Activated T-helper 1 cell treated with Interleukin-2 at 50 U/mL for 16 hours (primary cell): Measurements from ENCODE around the gene CFAP74.
"Not testable (repeated sequence)": the region's sequence is repeated elsewhere in the genome, so short reads cannot be mapped to it uniquely, and the experiment has no call there.

Source experiments
- DNase-seq: peaks from one replicate; pipeline ENCODE4 v3.0.0-alpha.2; 2020; ENCODE audit warnings: low read depth

Gene CFAP74

GRCh38 chr1:1895456-1896336 lies 107.9 kb downstream of the CFAP74 start:
- DNase-seq: no peak

- DNase-seq: no peak
These were observed 108.5 kb downstream of the CFAP74 start for GRCh38 chr1:1895060-1895418.

- DNase-seq: no peak
These were observed 109.1 kb downstream of the CFAP74 start for GRCh38 chr1:1894354-1895059.

GRCh38 chr1:1893997-1894353 lies 109.6 kb downstream of the CFAP74 start:
- DNase-seq: no peak

GRCh38 chr1:1893291-1893985 lies 110.1 kb downstream of the CFAP74 start:
- no peak for DNase-seq

GRCh38 chr1:1892763-1893120 lies 110.8 kb downstream of the CFAP74 start:
- DNase-seq: no peak

GRCh38 chr1:1892079-1892762 lies 111.4 kb downstream of the CFAP74 start:
- DNase-seq: no peak

GRCh38 chr1:1891349-1892078 lies 112.1 kb downstream of the CFAP74 start:
- DNase-seq: peak; percentile 74

GRCh38 chr1:1890506-1891348 lies 112.9 kb downstream of the CFAP74 start, which contains the start of gene GNB1:
TSS of gene GNB1 (minus strand) at chr1:1891087. CDS start at chr1:1825453, 65,634 bp downstream.
- DNase-seq: peak; percentile 87

- DNase-seq: peak; percentile 26
These were observed 113.6 kb downstream of the CFAP74 start for GRCh38 chr1:1889847-1890505.

- DNase-seq: no peak
These were observed 114.4 kb downstream of the CFAP74 start for GRCh38 chr1:1889090-1889750.

- not testable (repeated sequence) for DNase-seq
These were observed 119.7 kb downstream of the CFAP74 start for GRCh38 chr1:1883890-1884289.

GRCh38 chr1:1883092-1883873 lies 120.3 kb downstream of the CFAP74 start:
- DNase-seq: no peak

GRCh38 chr1:1881727-1882126 lies 121.9 kb downstream of the CFAP74 start:
- DNase-seq: no peak

- DNase-seq: no peak
These were observed 122.8 kb downstream of the CFAP74 start for GRCh38 chr1:1880617-1881312.

- no peak for DNase-seq
These were observed 123.6 kb downstream of the CFAP74 start for GRCh38 chr1:1879942-1880341.

- DNase-seq: no peak
These were observed 125.6 kb downstream of the CFAP74 start for GRCh38 chr1:1877865-1878436.
